Gastroesophageal sphincter (tissue), 3 donors: ENCODE results near the gene STX19.

Source experiments
- EP300 ChIP-seq: sonication (generic); formaldehyde crosslinking; IDR thresholded peaks from one replicate; pipeline ENCODE4 v1.6.1; 2017; ENCODE audit warnings: antibody characterized with exemption, mild to moderate bottlenecking
- POLR2A ChIP-seq, 2 donors: fragments of 450-650 bp; IDR thresholded peaks; one replicate each; pipeline ENCODE4 v1.6.1; 2017; ENCODE audit warnings: antibody characterized with exemption in 2 of 2, mild to moderate bottlenecking in 2 of 2, moderate library complexity in 1 of 2
- POLR2AphosphoS5 ChIP-seq: sonication (generic); formaldehyde crosslinking; IDR thresholded peaks from one replicate; pipeline ENCODE4 v1.6.1; 2017; ENCODE audit warnings: antibody characterized with exemption
- TF ChIP-seq, protein P1 (sequence below), 4 experiments: fragments of 200-600 bp in 2 of 4; fragments of 450-650 bp in 2 of 4; sonication (generic) in 1 of 4; IDR thresholded peaks; one replicate each; pipeline ENCODE4 v1.5.1; 2017 to 2019; ENCODE audit warnings: antibody characterized with exemption in 4 of 4, mild to moderate bottlenecking in 2 of 4, moderate library complexity in 2 of 4

DNA sequence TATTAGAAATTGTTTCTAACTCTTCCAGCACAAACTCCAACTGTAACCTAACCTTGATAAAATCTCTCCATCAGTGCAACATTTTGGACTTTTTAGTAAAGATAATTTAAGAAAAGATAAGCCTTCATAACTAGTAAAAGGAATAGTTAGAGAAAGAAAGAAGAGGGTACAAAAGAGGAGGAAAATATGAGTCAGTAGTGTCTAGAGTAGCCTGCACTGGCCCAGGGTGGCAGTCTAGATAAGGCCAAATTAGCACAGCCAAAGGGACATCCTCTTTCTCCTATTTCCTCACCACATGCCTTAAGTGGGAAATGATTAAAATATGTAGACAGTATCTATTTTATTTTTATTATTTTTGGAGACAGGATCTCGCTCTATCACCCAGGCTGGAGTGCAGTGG, 58.4 kb downstream of the STX19 start:
- TF ChIP-seq POLR2AphosphoS5 = no peak
- no peak for TF ChIP-seq POLR2A (IDR thresholded peaks at IDR 0.05)
- TF ChIP-seq, protein P1, sequence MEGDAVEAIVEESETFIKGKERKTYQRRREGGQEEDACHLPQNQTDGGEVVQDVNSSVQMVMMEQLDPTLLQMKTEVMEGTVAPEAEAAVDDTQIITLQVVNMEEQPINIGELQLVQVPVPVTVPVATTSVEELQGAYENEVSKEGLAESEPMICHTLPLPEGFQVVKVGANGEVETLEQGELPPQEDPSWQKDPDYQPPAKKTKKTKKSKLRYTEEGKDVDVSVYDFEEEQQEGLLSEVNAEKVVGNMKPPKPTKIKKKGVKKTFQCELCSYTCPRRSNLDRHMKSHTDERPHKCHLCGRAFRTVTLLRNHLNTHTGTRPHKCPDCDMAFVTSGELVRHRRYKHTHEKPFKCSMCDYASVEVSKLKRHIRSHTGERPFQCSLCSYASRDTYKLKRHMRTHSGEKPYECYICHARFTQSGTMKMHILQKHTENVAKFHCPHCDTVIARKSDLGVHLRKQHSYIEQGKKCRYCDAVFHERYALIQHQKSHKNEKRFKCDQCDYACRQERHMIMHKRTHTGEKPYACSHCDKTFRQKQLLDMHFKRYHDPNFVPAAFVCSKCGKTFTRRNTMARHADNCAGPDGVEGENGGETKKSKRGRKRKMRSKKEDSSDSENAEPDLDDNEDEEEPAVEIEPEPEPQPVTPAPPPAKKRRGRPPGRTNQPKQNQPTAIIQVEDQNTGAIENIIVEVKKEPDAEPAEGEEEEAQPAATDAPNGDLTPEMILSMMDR (IDR thresholded peaks at IDR 0.05) = no peak
- TF ChIP-seq EP300 = no peak
